PC-3 (cell line): ENCODE measurements around the gene LCE1F. TPM values are rescaled to one million over a fixed set of nuclear protein-coding genes. Genes with fewer than 3 reads are reported as not detected.

Experiments used
- ATAC-seq: fragments of 200-7000 bp; cut with Tn5 transposase; 2 replicates; pipeline ENCODE4 v1.9.1; 2020; ENCODE audit warnings: mild to moderate bottlenecking, moderate library complexity
- BruUV-seq: library from RNA; stranded (reverse); fragments of 400-500 nt; replicated peaks from 2 replicates; lab custom pipeline; 2021; lab: Mats Ljungman, UMichigan
- CTCF ChIA-PET: fragments of 300-600 bp; sonication (Branson Sonifier 250); formaldehyde crosslinking; loops from one replicate; lab custom pipeline; 2022; ENCODE audit warnings: antibody characterized with exemption; lab: Charles Lee
- POLR2A ChIA-PET: fragments of 300-600 bp; sonication (Branson Sonifier 250); formaldehyde crosslinking; loops from one replicate; lab custom pipeline; 2022; ENCODE audit warnings: antibody characterized with exemption; ENCODE audit not compliant: unreplicated experiment; lab: Charles Lee
- DNase-seq: peaks from one replicate; pipeline ENCODE4 v3.0.0-alpha.2; 2015
- H2AFZ ChIP-seq: fragments of 300-600 bp; sonication (generic); 2 replicates; pipeline ENCODE4 v1.6.0; 2016; ENCODE audit warnings: antibody characterized with exemption, low read length
- H3F3A ChIP-seq: fragments of 300-600 bp; sonication (generic); one replicate; pipeline ENCODE4 v1.6.0; 2017; ENCODE audit warnings: antibody characterized with exemption, low read length, control low read depth, mild to moderate bottlenecking; ENCODE audit not compliant: unreplicated experiment
- H3K27ac ChIP-seq: fragments of 300-600 bp; sonication (generic); 2 replicates; pipeline ENCODE4 v1.5.1; 2016; ENCODE audit warnings: mild to moderate bottlenecking, low read length
- H3K27me3 ChIP-seq: fragments of 300-600 bp; sonication (generic); 2 replicates; pipeline ENCODE4 v1.6.1; 2016; ENCODE audit warnings: low read length, mixed read lengths
- H3K36me3 ChIP-seq: fragments of 300-600 bp; sonication (generic); 2 replicates; pipeline ENCODE4 v1.6.1; 2016; ENCODE audit warnings: low read depth, mixed run types, low read length, mixed read lengths
- H3K4me1 ChIP-seq: fragments of 300-600 bp; sonication (generic); 2 replicates; pipeline ENCODE4 v1.5.1; 2016; ENCODE audit warnings: low read length; ENCODE audit not compliant: insufficient read depth
- H3K4me2 ChIP-seq: fragments of 300-600 bp; sonication (generic); 2 replicates; pipeline ENCODE4 v1.6.0; 2016; ENCODE audit warnings: low read length
- H3K4me3 ChIP-seq: fragments of 300-600 bp; sonication (generic); 2 replicates; pipeline ENCODE4 v1.5.1; 2016; ENCODE audit warnings: mild to moderate bottlenecking, low read length, mixed read lengths
- H3K79me2 ChIP-seq: fragments of 300-600 bp; sonication (generic); 2 replicates; pipeline ENCODE4 v1.6.1; 2017; ENCODE audit warnings: low read length, mixed read lengths
- H3K9ac ChIP-seq: fragments of 300-600 bp; sonication (generic); 2 replicates; pipeline ENCODE4 v1.6.0; 2016; ENCODE audit warnings: mild to moderate bottlenecking, low read length
- H3K9me2 ChIP-seq: fragments of 300-600 bp; sonication (generic); replicated peaks from 2 replicates; pipeline ENCODE4 v1.6.1; 2016; ENCODE audit warnings: mixed run types, low read length, mixed read lengths
- H3K9me3 ChIP-seq: fragments of 300-600 bp; sonication (generic); 2 replicates; pipeline ENCODE4 v1.6.1; 2016; ENCODE audit warnings: low read length, mixed read lengths
- H4K20me1 ChIP-seq: fragments of 300-600 bp; sonication (generic); 2 replicates; pipeline ENCODE4 v1.6.1; 2016; ENCODE audit warnings: low read length, mixed read lengths
- EZH2 ChIP-seq: fragments of 300-600 bp; sonication (generic); IDR thresholded peaks from one replicate; pipeline ENCODE4 v1.6.1; 2017; ENCODE audit warnings: antibody characterized with exemption, mild to moderate bottlenecking, low read length; ENCODE audit not compliant: unreplicated experiment
- EZH2phosphoT487 ChIP-seq: fragments of 300-600 bp; sonication (generic); IDR thresholded peaks from 2 replicates; pipeline ENCODE4 v1.6.1; 2018; ENCODE audit warnings: mild to moderate bottlenecking, antibody characterized with exemption, low read length, borderline replicate concordance
- intact Hi-C: fragments of 100-400 bp; cut with micrococcal nuclease; formaldehyde crosslinking; loops from 2 replicates; pipeline ENCODE4 v1.9.0; 2023
- total RNA-seq: library from RNA; depleted of rRNA; stranded (reverse); fragments of >200 nt; gene quantifications from 2 replicates; pipeline ENCODE4 v1.2.3, GENCODE V29; 2014
- TF ChIP-seq, protein P1 (sequence below): fragments of 300-600 bp; sonication (generic); conservative IDR thresholded peaks from 2 replicates; pipeline ENCODE4 v1.5.1; 2017; ENCODE audit warnings: antibody characterized with exemption, low read depth, mild to moderate bottlenecking, low read length

The LCE1F gene
- total RNA-seq, 1 experiment from 2014 or later, result not detected

DNA sequence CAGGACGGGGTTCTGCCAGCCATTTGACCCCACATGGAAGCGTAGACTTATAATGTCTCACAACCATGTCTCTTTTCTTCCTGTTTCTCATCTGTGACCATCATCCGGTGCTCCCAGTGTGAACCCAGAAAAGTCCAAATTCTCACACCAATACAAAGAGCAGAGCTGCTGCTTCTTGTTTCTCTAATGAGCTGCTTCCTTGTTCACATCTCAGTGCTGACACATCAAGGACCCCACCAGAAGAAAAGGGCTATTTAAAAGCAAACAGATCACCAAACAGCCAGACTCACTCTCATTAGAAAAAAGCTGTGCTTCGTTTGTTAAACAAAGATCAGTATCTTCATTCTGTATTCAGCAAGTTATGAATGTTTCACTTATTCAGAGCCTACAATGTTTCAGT lies 20.7 kb downstream of the LCE1F start:
- CTCF ChIA-PET, result no interaction called here

DNA sequence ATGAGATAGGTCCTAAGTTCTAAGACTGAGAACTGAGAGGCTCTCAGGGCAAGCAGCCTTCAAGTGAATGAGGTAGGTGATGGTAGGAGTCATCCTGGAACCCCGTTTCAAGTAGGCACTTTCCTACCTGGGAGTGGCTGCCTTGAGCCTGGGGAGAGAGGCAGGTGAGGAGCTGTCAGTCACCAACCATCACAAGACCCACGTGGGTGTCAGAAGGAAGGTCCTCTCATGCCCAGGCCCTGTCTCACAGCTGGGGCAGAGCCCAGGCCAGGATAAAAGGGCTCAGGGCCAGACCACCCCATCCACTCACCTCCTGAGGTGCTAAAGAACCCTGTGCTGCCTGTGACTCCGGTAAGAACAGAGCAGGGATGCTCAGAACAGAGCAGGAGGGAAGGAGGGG lies 21.5 kb downstream of the LCE1F start, which contains the start of gene LCE1D:
LCE1D (plus strand) TSS at position 301 of the 400 bp plus-strand sequence. CDS start 1,074 bp downstream, outside the sequence.
- H3K4me1 ChIP-seq, result no peaks in the 10 kb centered on the region
- no peak within 1 kb of the TSS for H3K4me2 ChIP-seq
- H4K20me1 ChIP-seq, result no peaks in the 10 kb centered on the region
- DNase-seq (no peak), ATAC-seq (no peak)
- BruUV-seq, result no TSS peak
- ChIA-PET CTCF (no interaction called here), POLR2A (no interaction called here)
- H3K9me2 ChIP-seq, result no peaks in the 10 kb centered on the region
- H3K36me3 ChIP-seq, result no peaks in the 10 kb centered on the region
- no peak within 1 kb of the TSS for H3K9ac ChIP-seq
- intact Hi-C loops, result no loop called here
- H3K4me3 ChIP-seq, result no peak within 1 kb of the TSS
- no peaks in the 10 kb centered on the region for H3K9me3 ChIP-seq
- no peak within 1 kb of the TSS for H2AFZ ChIP-seq
- H3K79me2 ChIP-seq, result no peaks in the 10 kb centered on the region
- peaks cover 5% of the 10 kb centered on the region; the same call in 1 of the 2 replicates for H3K27me3 ChIP-seq
- no peaks in the 10 kb centered on the region for H3F3A ChIP-seq
- no peak within 1 kb of the TSS for H3K27ac ChIP-seq
- TF ChIP-seq EZH2 (no peak), EZH2phosphoT487 (no peak)
- TF ChIP-seq, protein P1, sequence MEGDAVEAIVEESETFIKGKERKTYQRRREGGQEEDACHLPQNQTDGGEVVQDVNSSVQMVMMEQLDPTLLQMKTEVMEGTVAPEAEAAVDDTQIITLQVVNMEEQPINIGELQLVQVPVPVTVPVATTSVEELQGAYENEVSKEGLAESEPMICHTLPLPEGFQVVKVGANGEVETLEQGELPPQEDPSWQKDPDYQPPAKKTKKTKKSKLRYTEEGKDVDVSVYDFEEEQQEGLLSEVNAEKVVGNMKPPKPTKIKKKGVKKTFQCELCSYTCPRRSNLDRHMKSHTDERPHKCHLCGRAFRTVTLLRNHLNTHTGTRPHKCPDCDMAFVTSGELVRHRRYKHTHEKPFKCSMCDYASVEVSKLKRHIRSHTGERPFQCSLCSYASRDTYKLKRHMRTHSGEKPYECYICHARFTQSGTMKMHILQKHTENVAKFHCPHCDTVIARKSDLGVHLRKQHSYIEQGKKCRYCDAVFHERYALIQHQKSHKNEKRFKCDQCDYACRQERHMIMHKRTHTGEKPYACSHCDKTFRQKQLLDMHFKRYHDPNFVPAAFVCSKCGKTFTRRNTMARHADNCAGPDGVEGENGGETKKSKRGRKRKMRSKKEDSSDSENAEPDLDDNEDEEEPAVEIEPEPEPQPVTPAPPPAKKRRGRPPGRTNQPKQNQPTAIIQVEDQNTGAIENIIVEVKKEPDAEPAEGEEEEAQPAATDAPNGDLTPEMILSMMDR, result no peak

More for the DNA sequence above, 20.7 kb downstream of the LCE1F start:
- Histone ChIP-seq H4K20me1 (no peaks in the 10 kb centered on the region), H3K4me1 (no peaks in the 10 kb centered on the region), H2AFZ (no peak overlapping the region), H3K9me2 (no peaks in the 10 kb centered on the region), H3K9ac (no peak overlapping the region), H3K27ac (no peak overlapping the region), H3F3A (no peaks in the 10 kb centered on the region), H3K27me3 (peaks cover 5% of the 10 kb centered on the region; the same call in 1 of the 2 replicates), H3K79me2 (no peaks in the 10 kb centered on the region), H3K4me2 (no peak overlapping the region), H3K4me3 (no peak overlapping the region), H3K9me3 (no peaks in the 10 kb centered on the region), H3K36me3 (no peaks in the 10 kb centered on the region)
- BruUV-seq, result no TSS peak
- ATAC-seq, result no peak
- TF ChIP-seq EZH2phosphoT487 (no peak), EZH2 (no peak)
- TF ChIP-seq, protein P1, result no peak
- DNase-seq, result no peak
- POLR2A ChIA-PET, result no interaction called here
- intact Hi-C loops, result no loop called here

DNA sequence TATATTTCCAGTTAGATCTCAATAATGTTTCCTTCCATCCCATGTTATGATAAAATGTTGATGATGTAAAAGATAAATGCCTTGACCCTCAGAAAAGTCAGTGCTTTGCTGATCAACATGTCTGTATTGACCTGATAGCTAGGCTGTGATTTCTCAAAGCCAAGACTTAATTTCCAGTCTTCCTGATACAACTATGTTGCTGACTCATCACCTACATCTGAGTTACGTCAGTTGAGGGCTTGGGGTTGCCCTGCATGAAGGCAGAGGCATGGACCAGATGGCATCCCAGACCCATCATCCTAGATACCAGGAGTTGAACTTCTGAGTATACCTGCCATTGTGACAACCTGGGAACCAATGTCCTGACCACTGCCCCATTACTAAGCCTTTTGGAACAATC lies 26.4 kb downstream of the LCE1F start:
- ChIA-PET CTCF (no interaction called here), POLR2A (no interaction called here)
- Histone ChIP-seq H3K79me2 (no peaks in the 10 kb centered on the region), H3K4me3 (no peak overlapping the region), H3K4me2 (no peak overlapping the region), H4K20me1 (no peaks in the 10 kb centered on the region), H3K9ac (no peak overlapping the region), H3K9me3 (no peaks in the 10 kb centered on the region), H3F3A (no peaks in the 10 kb centered on the region), H3K36me3 (no peaks in the 10 kb centered on the region), H2AFZ (no peak overlapping the region), H3K4me1 (no peaks in the 10 kb centered on the region), H3K9me2 (no peaks in the 10 kb centered on the region), H3K27ac (no peak overlapping the region), H3K27me3 (peaks cover 16% of the 10 kb centered on the region)
- intact Hi-C loops, result no loop called here
- no peak for ATAC-seq
- no TSS peak for BruUV-seq
- TF ChIP-seq, protein P1, result no peak
- TF ChIP-seq EZH2phosphoT487 (no peak), EZH2 (no peak)
- DNase-seq, result no peak
